ENCODE results near the gene TMTC2. TPM values are rescaled to one million over a fixed set of nuclear protein-coding genes. Genes with fewer than 3 reads are reported as not detected.

Gene TMTC2
- total and polyA plus RNA-seq, 2 donors (not counting 3 experiments of a cell fraction or from before 2014, with no cell fraction given): 4.1 to 7.8 TPM

GRCh38 chr12:82910246-82910893, 223.7 kb downstream of the TMTC2 start:
- no peak for TF ChIP-seq JUN (IDR thresholded peaks at IDR 0.05; ENCODE audit: borderline replicate concordance, insufficient read depth, insufficient read length, low read depth)
- no peak for TF ChIP-seq POLR2A (IDR thresholded peaks at IDR 0.05; ENCODE audit: low read depth, low read length)
- TF ChIP-seq POLR2AphosphoS5 (IDR thresholded peaks at IDR 0.05; ENCODE audit: insufficient read depth, low read depth, low read length): no peak
- no peak for TF ChIP-seq MAX (IDR thresholded peaks at IDR 0.05; ENCODE audit: insufficient read depth, insufficient read length)
- TF ChIP-seq FOS (IDR thresholded peaks at IDR 0.05; ENCODE audit: borderline replicate concordance, insufficient read depth, low read length): no peak
- Histone ChIP-seq H3K79me2 (ENCODE audit: control insufficient read depth, insufficient read depth, low read length) (no peaks in the 10 kb centered on the region), H3K4me3 (replicated peaks in 1 of 3; ENCODE audit: insufficient read depth in 1 of 3, low read depth in 1 of 3, low read length in 3 of 3) (no peak overlapping the region), H3K9me1 (replicated peaks; ENCODE audit: control insufficient read depth, extremely low read depth, insufficient read depth, low read length) (no peaks in the 10 kb centered on the region), H4K20me1 (replicated peaks; ENCODE audit: control insufficient read depth, extremely low read depth, insufficient read depth, low read length) (no peaks in the 10 kb centered on the region), H3K9me3 (replicated peaks; ENCODE audit: control insufficient read depth, insufficient read depth, low read length) (no peaks in the 10 kb centered on the region), H3K9ac (replicated peaks; ENCODE audit: extremely low read depth, insufficient read depth, low read length) (no peak overlapping the region), H3K4me1 (ENCODE audit: control insufficient read depth, extremely low read depth, insufficient read depth, low read length) (no peaks in the 10 kb centered on the region), H3K27me3 (ENCODE audit: control insufficient read depth in 2 of 2, insufficient read depth in 2 of 2, low read length in 2 of 2) (no peaks in the 10 kb centered on the region), H3K36me3 (ENCODE audit: control insufficient read depth in 2 of 2, extremely low read depth in 1 of 2, insufficient read depth in 2 of 2, low read length in 2 of 2) (no peaks in the 10 kb centered on the region), H3K27ac (ENCODE audit: insufficient read depth, low read depth, low read length) (no peak overlapping the region), H2AFZ (ENCODE audit: low read depth, low read length) (no peak overlapping the region), H3K4me2 (ENCODE audit: insufficient read depth, low read length) (no peak overlapping the region)
- no TSS peak for BruUV-seq (replicated peaks)
- intact Hi-C loops (cut with micrococcal nuclease): no loop called here
- dilution Hi-C loops (cut with MboI; ENCODE audit: extremely low pct_ligation_motif_present, low sequenced_read_pairs): no loop called here
- DNase-seq (ENCODE audit: low read depth, low spot score): no peak
- ChIA-PET POLR2A (no interaction called here), CTCF (no interaction called here)
- FAIRE-seq: no peak

DNA sequence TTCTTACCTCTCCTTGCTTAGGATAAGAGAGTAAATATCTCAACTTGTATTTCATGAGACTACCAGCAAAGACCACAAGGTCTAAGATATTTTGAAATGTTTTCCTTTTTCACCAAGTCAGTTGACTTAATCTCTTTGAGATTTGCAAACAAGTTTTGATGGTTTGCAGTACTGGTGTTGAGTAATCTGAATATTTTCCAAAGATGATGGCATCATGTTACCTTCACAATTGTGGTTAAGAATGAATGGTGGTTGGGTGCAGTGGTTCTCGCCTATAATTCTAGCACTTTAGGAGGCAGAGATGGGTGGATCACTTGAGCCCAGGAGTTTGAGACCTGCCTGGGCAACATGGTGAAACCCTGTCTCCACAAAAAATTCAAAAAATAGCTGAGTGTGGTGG, 225.7 kb downstream of the TMTC2 start:
- intact Hi-C loops (cut with micrococcal nuclease): no loop called here
- dilution Hi-C loops (cut with MboI; ENCODE audit: extremely low pct_ligation_motif_present, low sequenced_read_pairs): no loop called here
- no TSS peak for BruUV-seq (replicated peaks)
- Histone ChIP-seq H3K4me2 (ENCODE audit: insufficient read depth, low read length) (no peak overlapping the region), H3K4me3 (replicated peaks in 1 of 3; ENCODE audit: insufficient read depth in 1 of 3, low read depth in 1 of 3, low read length in 3 of 3) (no peak overlapping the region), H4K20me1 (replicated peaks; ENCODE audit: control insufficient read depth, extremely low read depth, insufficient read depth, low read length) (no peaks in the 10 kb centered on the region), H3K27ac (ENCODE audit: insufficient read depth, low read depth, low read length) (no peak overlapping the region), H3K27me3 (ENCODE audit: control insufficient read depth in 2 of 2, insufficient read depth in 2 of 2, low read length in 2 of 2) (no peaks in the 10 kb centered on the region), H3K9ac (replicated peaks; ENCODE audit: extremely low read depth, insufficient read depth, low read length) (no peak overlapping the region), H3K4me1 (ENCODE audit: control insufficient read depth, extremely low read depth, insufficient read depth, low read length) (no peaks in the 10 kb centered on the region), H3K9me3 (replicated peaks; ENCODE audit: control insufficient read depth, insufficient read depth, low read length) (no peaks in the 10 kb centered on the region), H3K79me2 (ENCODE audit: control insufficient read depth, insufficient read depth, low read length) (no peaks in the 10 kb centered on the region), H2AFZ (ENCODE audit: low read depth, low read length) (no peak overlapping the region), H3K9me1 (replicated peaks; ENCODE audit: control insufficient read depth, extremely low read depth, insufficient read depth, low read length) (no peaks in the 10 kb centered on the region), H3K36me3 (ENCODE audit: control insufficient read depth in 2 of 2, extremely low read depth in 1 of 2, insufficient read depth in 2 of 2, low read length in 2 of 2) (no peaks in the 10 kb centered on the region)
- DNase-seq (ENCODE audit: low read depth, low spot score): no peak
- TF ChIP-seq, protein P1, sequence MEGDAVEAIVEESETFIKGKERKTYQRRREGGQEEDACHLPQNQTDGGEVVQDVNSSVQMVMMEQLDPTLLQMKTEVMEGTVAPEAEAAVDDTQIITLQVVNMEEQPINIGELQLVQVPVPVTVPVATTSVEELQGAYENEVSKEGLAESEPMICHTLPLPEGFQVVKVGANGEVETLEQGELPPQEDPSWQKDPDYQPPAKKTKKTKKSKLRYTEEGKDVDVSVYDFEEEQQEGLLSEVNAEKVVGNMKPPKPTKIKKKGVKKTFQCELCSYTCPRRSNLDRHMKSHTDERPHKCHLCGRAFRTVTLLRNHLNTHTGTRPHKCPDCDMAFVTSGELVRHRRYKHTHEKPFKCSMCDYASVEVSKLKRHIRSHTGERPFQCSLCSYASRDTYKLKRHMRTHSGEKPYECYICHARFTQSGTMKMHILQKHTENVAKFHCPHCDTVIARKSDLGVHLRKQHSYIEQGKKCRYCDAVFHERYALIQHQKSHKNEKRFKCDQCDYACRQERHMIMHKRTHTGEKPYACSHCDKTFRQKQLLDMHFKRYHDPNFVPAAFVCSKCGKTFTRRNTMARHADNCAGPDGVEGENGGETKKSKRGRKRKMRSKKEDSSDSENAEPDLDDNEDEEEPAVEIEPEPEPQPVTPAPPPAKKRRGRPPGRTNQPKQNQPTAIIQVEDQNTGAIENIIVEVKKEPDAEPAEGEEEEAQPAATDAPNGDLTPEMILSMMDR (IDR thresholded peaks at IDR 0.05; ENCODE audit: extremely low read depth in 1 of 2, insufficient read depth in 1 of 2, low read depth in 1 of 2, low read length in 2 of 2): no peak
- TF ChIP-seq POLR2A (IDR thresholded peaks at IDR 0.05; ENCODE audit: low read depth, low read length): no peak
- no peak for TF ChIP-seq POLR2AphosphoS5 (IDR thresholded peaks at IDR 0.05; ENCODE audit: insufficient read depth, low read depth, low read length)
- no peak for TF ChIP-seq GATA2 (IDR thresholded peaks at IDR 0.05; ENCODE audit: insufficient read depth, insufficient read length, low read depth, low read length)
- no peak for TF ChIP-seq MAX (IDR thresholded peaks at IDR 0.05; ENCODE audit: insufficient read depth, insufficient read length)
- TF ChIP-seq MYC (IDR thresholded peaks at IDR 0.05; ENCODE audit: low read depth, low read length): no peak
- no peak for TF ChIP-seq EZH2 (IDR thresholded peaks at IDR 0.05; ENCODE audit: borderline replicate concordance, low read depth, low read length, severe bottlenecking)
- no peak for TF ChIP-seq JUN (IDR thresholded peaks at IDR 0.05; ENCODE audit: borderline replicate concordance, insufficient read depth, insufficient read length, low read depth)
- TF ChIP-seq FOS (IDR thresholded peaks at IDR 0.05; ENCODE audit: borderline replicate concordance, insufficient read depth, low read length): no peak
- ChIA-PET CTCF (no interaction called here), POLR2A (no interaction called here)
- no peak for FAIRE-seq
